ENCODE measurements around the gene OLFM1. TPM values are rescaled to one million over a fixed set of nuclear protein-coding genes. Genes with fewer than 3 reads are reported as not detected.
"Not testable (repeated sequence)": the region's sequence is repeated elsewhere in the genome, so short reads cannot be mapped to it uniquely, and the experiment has no call there.

OLFM1 gene
- total RNA-seq, 1 experiment from 2014 or later = 0.42 TPM

GRCh38 chr9:135107581-135108235, 20.2 kb downstream of the OLFM1 start:
- DNase-seq (ENCODE audit: low read depth) = no peak

- DNase-seq (ENCODE audit: low read depth) = no peak
Measured at GRCh38 chr9:135108831-135109510, 21.5 kb downstream of the OLFM1 start.

GRCh38 chr9:135109650-135110049, 22.2 kb downstream of the OLFM1 start:
- DNase-seq (ENCODE audit: low read depth) = no peak

DNA sequence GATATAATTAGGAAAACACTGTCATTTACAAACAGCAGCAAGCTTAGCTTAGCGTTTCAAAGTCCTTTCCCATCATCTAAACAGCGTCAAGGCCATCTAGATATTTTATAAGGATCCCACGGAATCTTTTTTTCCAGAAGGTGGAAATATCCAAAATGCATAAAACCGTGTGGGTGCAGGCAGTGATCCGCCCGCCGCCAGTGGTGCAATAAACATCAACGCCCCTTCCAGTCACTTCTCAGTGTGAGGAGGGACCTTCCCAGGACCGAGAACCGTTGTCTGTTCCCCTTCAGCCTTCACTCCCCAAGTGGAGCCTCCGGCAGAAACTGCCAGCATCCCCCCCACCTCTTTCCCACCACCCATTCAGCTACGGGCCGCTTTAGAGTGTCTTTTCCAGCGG, 22.9 kb downstream of the OLFM1 start:
- DNase-seq (ENCODE audit: low read depth) = no peak

DNA sequence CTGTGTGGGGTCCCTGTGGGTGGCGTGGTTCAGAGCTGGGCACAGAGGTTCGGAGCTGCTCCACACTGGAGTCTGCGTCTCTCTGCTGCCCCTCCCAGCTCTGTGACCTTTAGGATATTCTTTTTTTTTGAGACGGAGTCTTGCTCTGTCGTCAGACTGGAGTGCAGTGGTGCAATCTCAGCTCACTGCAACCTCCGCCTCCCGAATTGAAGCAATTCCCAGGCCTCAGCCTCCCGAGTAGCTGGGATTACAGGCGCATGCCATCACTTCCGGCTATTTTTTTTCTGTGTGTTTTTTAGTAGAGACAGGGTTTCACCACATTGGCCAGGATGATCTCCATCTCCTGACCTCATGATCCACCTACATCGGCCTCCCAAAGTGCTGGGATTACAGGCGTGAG, 24.1 kb downstream of the OLFM1 start:
- not testable (repeated sequence) for DNase-seq (ENCODE audit: low read depth)

- no peak for DNase-seq (ENCODE audit: low read depth)
Measured at GRCh38 chr9:135116371-135116770, 28.9 kb downstream of the OLFM1 start.

DNA sequence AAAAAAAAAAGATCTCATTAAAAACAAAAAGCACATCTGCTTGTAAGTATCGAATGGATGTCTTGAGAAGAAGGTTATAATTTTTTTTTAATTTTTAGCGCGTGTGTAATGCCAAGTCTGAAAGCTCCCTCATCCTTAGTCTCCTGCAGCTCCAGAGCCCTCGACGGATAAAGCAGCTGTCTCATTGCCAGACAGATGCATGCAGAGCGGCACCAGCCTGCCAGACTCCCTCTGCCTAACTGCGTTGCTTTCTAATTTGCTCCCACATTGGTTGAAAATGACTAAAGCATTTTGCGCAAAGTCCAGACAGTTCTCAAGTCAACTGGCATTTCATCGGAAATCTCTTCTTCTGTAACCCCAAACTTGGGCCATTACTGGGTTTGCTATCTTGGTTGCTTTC, 29.4 kb downstream of the OLFM1 start:
- DNase-seq (ENCODE audit: low read depth) = no peak

DNA sequence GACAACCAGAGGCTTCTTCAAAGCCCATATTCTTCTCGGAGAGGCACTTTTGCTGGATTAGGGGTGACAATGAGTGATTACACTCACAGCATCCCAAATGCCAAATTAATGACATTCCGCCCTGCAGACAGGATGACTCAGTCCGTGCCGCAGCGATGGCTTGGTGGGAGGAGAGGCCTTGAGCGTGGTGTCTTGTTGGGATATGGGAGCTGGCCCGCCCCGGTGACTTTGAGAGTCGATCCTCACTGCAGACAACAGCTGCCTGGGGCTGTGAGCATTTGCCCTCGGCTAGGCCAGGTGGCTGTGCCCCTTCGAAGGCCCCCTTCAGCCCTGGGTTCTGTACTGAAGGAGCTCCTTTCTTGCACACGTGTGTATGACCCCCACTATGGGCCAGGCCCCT, 29.8 kb downstream of the OLFM1 start:
- DNase-seq (ENCODE audit: low read depth) = peak; percentile 26

DNA sequence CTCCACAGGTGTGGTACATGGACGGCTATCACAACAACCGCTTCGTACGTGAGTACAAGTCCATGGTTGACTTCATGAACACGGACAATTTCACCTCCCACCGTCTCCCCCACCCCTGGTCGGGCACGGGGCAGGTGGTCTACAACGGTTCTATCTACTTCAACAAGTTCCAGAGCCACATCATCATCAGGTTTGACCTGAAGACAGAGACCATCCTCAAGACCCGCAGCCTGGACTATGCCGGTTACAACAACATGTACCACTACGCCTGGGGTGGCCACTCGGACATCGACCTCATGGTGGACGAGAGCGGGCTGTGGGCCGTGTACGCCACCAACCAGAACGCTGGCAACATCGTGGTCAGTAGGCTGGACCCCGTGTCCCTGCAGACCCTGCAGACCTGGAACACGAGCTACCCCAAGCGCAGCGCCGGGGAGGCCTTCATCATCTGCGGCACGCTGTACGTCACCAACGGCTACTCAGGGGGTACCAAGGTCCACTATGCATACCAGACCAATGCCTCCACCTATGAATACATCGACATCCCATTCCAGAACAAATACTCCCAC, 32.1 kb downstream of the OLFM1 start:
- no peak for DNase-seq (ENCODE audit: low read depth)

DNA sequence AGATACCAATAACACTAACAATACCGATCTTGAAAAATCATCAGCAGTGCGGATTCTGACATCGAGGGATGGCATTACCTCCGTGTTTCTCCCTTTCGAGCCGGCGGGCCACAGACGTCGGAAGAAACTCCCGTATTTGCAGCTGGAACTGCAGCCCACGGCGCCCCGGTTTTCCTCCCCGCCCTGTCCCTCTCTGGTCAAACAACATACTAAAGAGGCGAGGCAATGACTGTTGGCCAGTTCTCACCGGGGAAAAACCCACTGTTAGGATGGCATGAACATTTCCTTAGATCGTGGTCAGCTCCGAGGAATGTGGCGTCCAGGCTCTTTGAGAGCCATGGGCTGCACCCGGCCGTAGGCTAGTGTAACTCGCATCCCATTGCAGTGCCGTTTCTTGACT, 32.8 kb downstream of the OLFM1 start:
- no peak for DNase-seq (ENCODE audit: low read depth)

DNA sequence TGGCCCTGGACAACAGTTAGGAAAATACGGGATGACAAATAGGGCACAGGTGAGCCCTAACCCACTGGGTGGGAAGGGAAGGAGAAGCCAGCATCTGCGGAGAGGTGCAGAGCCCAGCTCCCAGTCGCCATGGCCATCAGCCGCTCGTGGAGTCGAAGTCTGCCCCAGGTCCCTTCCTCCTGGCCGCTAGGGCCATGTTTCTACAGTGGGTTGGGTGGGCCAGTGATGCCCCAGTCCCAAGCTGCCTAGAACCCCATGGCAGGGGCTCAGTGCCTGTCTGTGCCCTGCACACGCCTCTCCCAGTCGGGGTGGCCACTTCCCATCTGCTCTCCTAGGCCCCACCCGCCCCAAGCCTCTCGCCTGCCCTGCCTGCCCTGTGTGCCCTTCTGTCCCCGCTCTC, 34.8 kb downstream of the OLFM1 start:
- DNase-seq (ENCODE audit: low read depth) = no peak

GRCh38 chr9:135123126-135123772, 35.8 kb downstream of the OLFM1 start:
- no peak for DNase-seq (ENCODE audit: low read depth)

DNA sequence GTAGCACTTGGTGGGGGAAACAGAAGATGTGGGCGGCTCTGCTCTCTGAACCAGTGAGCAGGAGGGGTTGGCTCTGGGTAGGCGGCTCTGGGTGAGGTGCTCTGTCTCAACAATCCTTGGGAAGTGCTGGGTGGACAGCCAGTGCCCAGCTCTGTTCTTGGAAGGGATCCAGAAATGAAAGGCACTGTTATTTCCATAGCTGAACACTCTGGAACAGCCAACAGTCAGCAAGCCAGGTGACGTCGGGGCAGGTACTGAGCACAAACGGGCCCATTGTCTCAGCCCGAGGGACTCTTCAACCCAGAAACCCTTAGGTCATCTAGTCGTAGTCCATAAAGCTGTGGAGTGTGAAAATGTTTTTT, 36.3 kb downstream of the OLFM1 start:
- DNase-seq (ENCODE audit: low read depth) = no peak

DNA sequence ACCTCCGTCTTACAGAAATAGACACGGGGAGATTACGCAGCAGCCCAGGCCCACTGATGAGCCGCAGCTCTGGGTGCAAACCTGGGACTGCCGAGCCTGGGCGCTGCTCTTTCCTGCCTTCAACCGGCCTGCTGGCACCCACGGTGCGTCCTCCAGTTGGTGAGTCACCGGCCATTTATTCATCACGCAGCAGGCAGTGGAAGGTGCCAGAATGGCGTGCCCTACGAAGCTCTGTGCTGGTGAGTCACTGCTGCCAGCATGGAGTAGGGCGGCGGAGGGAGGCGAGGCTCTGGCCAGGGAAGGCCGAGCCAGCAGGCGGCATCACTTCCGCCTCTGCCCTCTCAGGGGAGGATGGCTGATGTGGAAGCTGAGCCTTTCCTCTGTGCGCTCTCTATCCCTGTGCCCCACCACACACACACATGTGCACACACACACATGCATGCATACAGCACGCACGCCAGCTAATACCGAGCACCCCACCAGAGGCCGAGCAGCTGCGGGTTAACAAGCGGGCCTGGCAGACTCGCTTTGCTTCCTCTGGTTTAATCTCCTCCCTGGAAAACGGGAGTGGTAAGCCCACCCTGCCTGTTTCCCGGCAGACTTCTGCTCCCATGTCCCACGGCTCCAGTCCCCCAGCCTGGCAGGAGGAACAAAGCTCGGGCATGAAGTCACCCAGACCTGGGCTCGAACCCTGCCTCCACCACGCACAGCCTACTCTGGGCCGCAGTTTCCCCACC, 39.2 kb downstream of the OLFM1 start:
- peak; percentile 84 for DNase-seq (ENCODE audit: low read depth)

- no peak for DNase-seq (ENCODE audit: low read depth)
Measured at GRCh38 chr9:135127718-135128670, 40.5 kb downstream of the OLFM1 start.

DNA sequence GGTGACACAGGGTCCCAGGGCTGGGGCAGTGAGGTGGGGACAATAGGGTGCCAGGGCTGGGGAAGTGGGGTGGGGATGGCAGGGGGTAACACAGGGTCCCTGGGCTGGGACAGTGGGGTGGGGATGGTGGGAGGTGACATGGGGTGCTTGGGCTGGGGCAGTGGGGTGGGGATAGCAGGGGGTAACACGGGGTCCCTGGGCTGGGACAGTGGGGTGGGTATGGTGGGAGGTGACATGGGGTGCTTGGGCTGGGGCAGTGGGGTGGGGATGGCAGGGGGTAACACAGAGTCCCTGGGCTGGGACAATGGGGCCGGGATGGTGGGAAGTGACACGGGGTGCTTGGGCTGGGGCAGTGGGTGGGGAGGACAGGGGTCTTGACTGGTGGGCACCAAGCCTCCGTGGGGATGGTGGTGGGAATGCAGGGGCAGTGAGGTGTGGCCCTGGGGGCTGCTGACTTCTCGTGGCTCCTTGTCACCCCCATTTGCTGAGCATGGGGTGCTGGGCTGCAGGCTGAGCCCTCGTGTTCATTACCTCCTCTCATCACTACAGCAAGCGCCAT, 41.7 kb downstream of the OLFM1 start:
- DNase-seq (ENCODE audit: low read depth) = no peak

GRCh38 chr9:135130207-135130976, 42.9 kb downstream of the OLFM1 start:
- peak; percentile 51 for DNase-seq (ENCODE audit: low read depth)

- no peak for DNase-seq (ENCODE audit: low read depth)
Measured at GRCh38 chr9:135131488-135131887, 44.0 kb downstream of the OLFM1 start.

GRCh38 chr9:135132008-135132407, 44.5 kb downstream of the OLFM1 start:
- DNase-seq (ENCODE audit: low read depth) = no peak
